Endothelial cell of umbilical vein (primary cell): ENCODE measurements around the gene ATG7. TPM values are rescaled to one million over a fixed set of nuclear protein-coding genes. Genes with fewer than 3 reads are reported as not detected.

Experiments used
- BruUV-seq: library from RNA; stranded (reverse); fragments of 400-500 nt; replicated peaks from 2 replicates; lab custom pipeline; 2021; lab: Mats Ljungman, UMichigan
- CTCF ChIA-PET: fragments of 300-600, 350-600 bp; sonication (Branson Sonifier 250); formaldehyde crosslinking; loops from one replicate; lab custom pipeline; 2021; ENCODE audit warnings: antibody characterized with exemption, inconsistent platforms; lab: Charles Lee
- POLR2A ChIA-PET: fragments of 300-600, 350-600 bp; sonication (Branson Sonifier 250); formaldehyde crosslinking; loops from one replicate; lab custom pipeline; 2021; ENCODE audit warnings: antibody characterized with exemption, inconsistent platforms; lab: Charles Lee
- DNase-seq: peaks from one replicate; pipeline ENCODE4 v3.0.0-alpha.2; 2011; ENCODE audit warnings: low read depth, low spot score
- FAIRE-seq: peaks from 2 replicates; lab custom pipeline; 2011; peaks lifted over from hg19 to GRCh38; lab: Jason Lieb, UNC
- H2AFZ ChIP-seq: 2 replicates; pipeline ENCODE4 v1.6.0; 2012; ENCODE audit warnings: low read depth, low read length, control low read depth, inconsistent platforms
- H3K27ac ChIP-seq: 2 replicates; pipeline ENCODE4 v1.5.1; 2011; ENCODE audit warnings: low read depth, mild to moderate bottlenecking, control low read depth, low read length, moderate library complexity; ENCODE audit not compliant: insufficient read depth
- H3K27me3 ChIP-seq, 2 experiments: 2 replicates each; pipeline versions ENCODE4 v1.6.0 to v1.6.1; 2011; ENCODE audit warnings: low read length in 2 of 2, mixed read lengths in 1 of 2; ENCODE audit not compliant: control insufficient read depth in 2 of 2, insufficient read depth in 2 of 2
- H3K36me3 ChIP-seq, 2 experiments: 2 replicates in 1 of 2; 3 replicates in 1 of 2; pipeline ENCODE4 v1.5.1; 2011; ENCODE audit warnings: low read length in 2 of 2, mild to moderate bottlenecking in 1 of 2, moderate library complexity in 1 of 2; ENCODE audit not compliant: control insufficient read depth in 2 of 2, insufficient read depth in 2 of 2; ENCODE audit errors: extremely low read depth in 1 of 2
- H3K4me1 ChIP-seq: 3 replicates; pipeline ENCODE4 v1.5.1; 2011; ENCODE audit warnings: mild to moderate bottlenecking, low read length; ENCODE audit not compliant: control insufficient read depth, insufficient read depth; ENCODE audit errors: extremely low read depth
- H3K4me2 ChIP-seq: 2 replicates; pipeline ENCODE4 v1.6.1; 2011; ENCODE audit warnings: low read length, control low read depth, mixed read lengths; ENCODE audit not compliant: insufficient read depth
- H3K4me3 ChIP-seq, 3 experiments: fragments of 200-600 bp in 1 of 3; sonication (generic), shearing (Covaris generic) in 1 of 3; replicated peaks in 1 of 3; 2 replicates each; pipeline ENCODE4 v1.5.1; 2011 to 2016; ENCODE audit warnings: control low read depth in 3 of 3, low read length in 3 of 3, mild to moderate bottlenecking in 2 of 3, inconsistent platforms in 1 of 3, low read depth in 1 of 3, moderate library complexity in 1 of 3; ENCODE audit not compliant: insufficient read depth in 1 of 3
- H3K79me2 ChIP-seq: 2 replicates; pipeline ENCODE4 v1.6.0; 2012; ENCODE audit warnings: low read length, inconsistent platforms; ENCODE audit not compliant: control insufficient read depth, insufficient read depth
- H3K9ac ChIP-seq: replicated peaks from 2 replicates; pipeline ENCODE3; 2011; ENCODE audit warnings: low read length, control low read depth; ENCODE audit not compliant: insufficient read depth; ENCODE audit errors: extremely low read depth
- H3K9me1 ChIP-seq: replicated peaks from 3 replicates; pipeline ENCODE4 v1.6.0; 2011; ENCODE audit warnings: mild to moderate bottlenecking, low read length; ENCODE audit not compliant: control insufficient read depth, insufficient read depth; ENCODE audit errors: extremely low read depth
- H3K9me3 ChIP-seq: replicated peaks from 2 replicates; pipeline ENCODE4 v1.5.1; 2012; ENCODE audit warnings: low read length, inconsistent platforms; ENCODE audit not compliant: control insufficient read depth, insufficient read depth
- H4K20me1 ChIP-seq: replicated peaks from 2 replicates; pipeline ENCODE3; 2011; ENCODE audit warnings: mild to moderate bottlenecking, low read length; ENCODE audit not compliant: control insufficient read depth, insufficient read depth; ENCODE audit errors: extremely low read depth
- CTCF ChIP-seq, 2 donors: IDR thresholded peaks; 1 replicate in 1 of 2; 2 replicates in 1 of 2; pipeline ENCODE4 v1.5.1; 2011; ENCODE audit warnings: low read length in 2 of 2, mild to moderate bottlenecking in 2 of 2, moderate library complexity in 2 of 2, control low read depth in 1 of 2, inconsistent platforms in 1 of 2, low read depth in 1 of 2; ENCODE audit not compliant: insufficient read depth in 1 of 2; ENCODE audit errors: extremely low read depth in 1 of 2
- EZH2 ChIP-seq: IDR thresholded peaks from 2 replicates; pipeline ENCODE4 v1.6.1; 2012; ENCODE audit warnings: borderline replicate concordance, low read depth, mild to moderate bottlenecking, moderate library complexity, low read length, inconsistent platforms; ENCODE audit not compliant: severe bottlenecking
- FOS ChIP-seq: IDR thresholded peaks from 2 replicates; pipeline ENCODE4 v1.6.1; 2011; ENCODE audit warnings: mild to moderate bottlenecking, low read length, moderate library complexity, borderline replicate concordance; ENCODE audit not compliant: insufficient read depth
- GATA2 ChIP-seq: IDR thresholded peaks from 2 replicates; pipeline ENCODE4 v1.7.0; 2011; ENCODE audit warnings: low read depth, mild to moderate bottlenecking, moderate library complexity, mixed read lengths, low read length; ENCODE audit not compliant: insufficient read length, insufficient read depth
- JUN ChIP-seq: IDR thresholded peaks from 2 replicates; pipeline ENCODE4 v1.6.1; 2011; ENCODE audit warnings: borderline replicate concordance, low read depth; ENCODE audit not compliant: insufficient read length, insufficient read depth
- MAX ChIP-seq: IDR thresholded peaks from 2 replicates; pipeline ENCODE4 v1.6.1; 2011; ENCODE audit not compliant: insufficient read depth, insufficient read length
- MYC ChIP-seq: IDR thresholded peaks from one replicate; pipeline ENCODE4 v1.6.1; 2011; ENCODE audit warnings: mild to moderate bottlenecking, low read depth, low read length
- POLR2A ChIP-seq: IDR thresholded peaks from 2 replicates; pipeline ENCODE4 v1.6.1; 2012; ENCODE audit warnings: low read depth, mild to moderate bottlenecking, control low read depth, low read length
- POLR2AphosphoS5 ChIP-seq: IDR thresholded peaks from 2 replicates; pipeline ENCODE4 v1.6.1; 2012; ENCODE audit warnings: low read depth, mild to moderate bottlenecking, control low read depth, low read length, moderate library complexity; ENCODE audit not compliant: insufficient read depth
- dilution Hi-C: fragments of 300-500 bp; cut with MboI; formaldehyde crosslinking; loops from one replicate; pipeline ENCODE4 v1.15.0; 2019; ENCODE audit warnings: low sequenced_read_pairs; ENCODE audit not compliant: extremely low pct_ligation_motif_present
- intact Hi-C: fragments of 100-400 bp; cut with micrococcal nuclease; formaldehyde crosslinking; loops from one replicate; pipeline ENCODE4 v1.10.0; 2022
- polyA plus RNA-seq, 4 experiments: library from polyadenylated mRNA; depleted of rRNA in 3 of 4; stranded (reverse) in 3 of 4; unstranded in 1 of 4; fragments of >200 nt; gene quantifications; 2 replicates each; pipeline versions ENCODE4 v1.2.1 to v1.2.3, GENCODE V29; 2011 to 2012; ENCODE audit warnings: missing spikeins in 1 of 4
- total RNA-seq: library from RNA; stranded (reverse); gene quantifications from 2 replicates; pipeline ENCODE4 v1.2.3, GENCODE V29; 2021

Gene ATG7
- total and polyA plus RNA-seq, 2 donors (not counting 3 experiments of a cell fraction or from before 2014, with no cell fraction given) = 30.8 to 48.3 TPM

GRCh38 chr3:11574981-11575669 is 302.9 kb downstream of the ATG7 start:
- Histone ChIP-seq H3K9me1 (no peaks in the 10 kb centered on the region), H2AFZ (no peak overlapping the region), H3K4me3 (no peak overlapping the region), H3K27ac (no peak overlapping the region), H3K36me3 (peaks cover 0 to 13% of the 10 kb centered on the region in 2 experiments), H3K4me1 (peaks cover 18% of the 10 kb centered on the region), H3K9me3 (no peaks in the 10 kb centered on the region), H3K4me2 (no peak overlapping the region), H4K20me1 (peaks cover 3% of the 10 kb centered on the region), H3K27me3 (no peaks in the 10 kb centered on the region), H3K79me2 (peaks cover 88% of the 10 kb centered on the region), H3K9ac (no peak overlapping the region)
- FAIRE-seq = no peak
- intact Hi-C loops (no loop called here), dilution Hi-C loops (no loop called here)
- ChIA-PET CTCF (interaction anchor here (1.0 kb wide), 1 partner anchor 18 kb away, joined by 4 read pairs; no protein-coding TSS in a partner anchor), POLR2A (no interaction called here)
- BruUV-seq = no TSS peak
- DNase-seq = no peak
- no peak for TF ChIP-seq MYC
- no peak for TF ChIP-seq MAX
- no peak for TF ChIP-seq JUN
- no peak for TF ChIP-seq FOS
- TF ChIP-seq CTCF (IDR thresholded peaks at IDR 0.05; ENCODE audit: extremely low read depth in 1 of 2, insufficient read depth in 1 of 2, low read depth in 1 of 2, low read length in 2 of 2) = no peak
- no peak for TF ChIP-seq GATA2
- no peak for TF ChIP-seq POLR2A
- no peak for TF ChIP-seq POLR2AphosphoS5
- TF ChIP-seq EZH2 = no peak
